ENCODE results near the gene FOXQ1.

The FOXQ1 gene

DNA sequence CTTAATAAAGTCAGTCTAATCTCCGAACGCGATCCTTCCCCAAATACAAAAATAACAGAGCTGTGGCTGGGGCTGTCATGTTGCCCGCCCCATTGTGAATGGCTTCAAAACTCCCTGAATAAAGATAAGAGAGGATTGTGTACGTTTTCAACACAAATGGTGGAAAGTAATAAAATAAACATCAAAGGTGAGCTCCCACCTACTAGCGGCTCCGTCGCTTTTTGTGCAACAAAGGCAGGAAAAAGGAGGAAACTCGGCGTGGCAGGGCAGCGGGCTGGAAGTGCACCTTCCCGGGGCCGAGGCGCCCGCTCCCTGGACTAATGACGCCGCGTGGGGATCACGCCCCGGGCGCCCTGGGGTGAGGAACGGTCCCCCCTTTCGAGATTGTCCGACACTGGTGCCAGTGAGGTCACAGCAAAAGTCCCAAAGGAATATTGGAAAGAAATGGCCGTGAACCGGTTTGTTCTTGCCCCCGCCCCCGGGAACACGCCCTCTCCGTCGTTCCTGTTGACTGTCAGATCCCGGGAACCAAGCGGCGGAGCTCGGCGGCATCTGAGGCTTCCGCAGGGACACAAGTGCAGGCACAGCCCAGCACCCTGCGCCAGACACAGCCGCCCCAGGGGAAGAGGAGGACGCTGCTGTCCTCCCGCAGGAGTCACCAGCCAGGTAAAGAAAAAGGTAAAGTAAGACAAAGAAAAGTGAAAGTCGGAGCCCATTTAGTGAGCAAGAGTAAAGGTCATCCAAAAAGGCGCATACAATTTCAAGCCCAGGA is 1.1 kb upstream of the FOXQ1 start:
- TF ChIP-seq, protein P1, sequence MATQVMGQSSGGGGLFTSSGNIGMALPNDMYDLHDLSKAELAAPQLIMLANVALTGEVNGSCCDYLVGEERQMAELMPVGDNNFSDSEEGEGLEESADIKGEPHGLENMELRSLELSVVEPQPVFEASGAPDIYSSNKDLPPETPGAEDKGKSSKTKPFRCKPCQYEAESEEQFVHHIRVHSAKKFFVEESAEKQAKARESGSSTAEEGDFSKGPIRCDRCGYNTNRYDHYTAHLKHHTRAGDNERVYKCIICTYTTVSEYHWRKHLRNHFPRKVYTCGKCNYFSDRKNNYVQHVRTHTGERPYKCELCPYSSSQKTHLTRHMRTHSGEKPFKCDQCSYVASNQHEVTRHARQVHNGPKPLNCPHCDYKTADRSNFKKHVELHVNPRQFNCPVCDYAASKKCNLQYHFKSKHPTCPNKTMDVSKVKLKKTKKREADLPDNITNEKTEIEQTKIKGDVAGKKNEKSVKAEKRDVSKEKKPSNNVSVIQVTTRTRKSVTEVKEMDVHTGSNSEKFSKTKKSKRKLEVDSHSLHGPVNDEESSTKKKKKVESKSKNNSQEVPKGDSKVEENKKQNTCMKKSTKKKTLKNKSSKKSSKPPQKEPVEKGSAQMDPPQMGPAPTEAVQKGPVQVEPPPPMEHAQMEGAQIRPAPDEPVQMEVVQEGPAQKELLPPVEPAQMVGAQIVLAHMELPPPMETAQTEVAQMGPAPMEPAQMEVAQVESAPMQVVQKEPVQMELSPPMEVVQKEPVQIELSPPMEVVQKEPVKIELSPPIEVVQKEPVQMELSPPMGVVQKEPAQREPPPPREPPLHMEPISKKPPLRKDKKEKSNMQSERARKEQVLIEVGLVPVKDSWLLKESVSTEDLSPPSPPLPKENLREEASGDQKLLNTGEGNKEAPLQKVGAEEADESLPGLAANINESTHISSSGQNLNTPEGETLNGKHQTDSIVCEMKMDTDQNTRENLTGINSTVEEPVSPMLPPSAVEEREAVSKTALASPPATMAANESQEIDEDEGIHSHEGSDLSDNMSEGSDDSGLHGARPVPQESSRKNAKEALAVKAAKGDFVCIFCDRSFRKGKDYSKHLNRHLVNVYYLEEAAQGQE (IDR thresholded peaks at IDR 0.05; ENCODE audit: insufficient read depth in 1 of 2, low read depth in 2 of 2, low read length in 2 of 2): no peak
- TF ChIP-seq SIN3A (IDR thresholded peaks at IDR 0.05; ENCODE audit: borderline replicate concordance, insufficient read depth, low read length) (no peak), TAF1 (IDR thresholded peaks at IDR 0.05; ENCODE audit: borderline replicate concordance, insufficient read depth, low read length) (no peak), POLR2AphosphoS5 (IDR thresholded peaks at IDR 0.05; ENCODE audit: low read depth, low read length) (no peak), FOXP2 (optimal IDR thresholded peaks at IDR 0.05; ENCODE audit: borderline replicate concordance, extremely low read depth, extremely low read length, insufficient read depth) (no peak)

DNA sequence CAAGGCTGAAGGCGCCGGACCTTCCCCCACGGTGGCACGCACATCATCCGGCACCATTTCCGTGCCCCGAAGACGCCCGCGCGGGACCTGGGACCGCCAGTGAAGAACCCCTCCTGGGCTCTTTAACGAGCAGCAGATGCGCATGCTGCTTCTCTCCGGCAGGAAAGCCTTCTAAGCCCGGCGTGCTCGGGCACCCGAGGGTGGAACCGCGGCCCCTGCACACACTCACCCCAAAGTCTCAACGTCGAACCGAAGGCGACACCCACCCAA is 240 bp downstream of the FOXQ1 start:
- no peak for TF ChIP-seq SIN3A (IDR thresholded peaks at IDR 0.05; ENCODE audit: borderline replicate concordance, insufficient read depth, low read length)
- TF ChIP-seq FOXP2 (optimal IDR thresholded peaks at IDR 0.05; ENCODE audit: borderline replicate concordance, extremely low read depth, extremely low read length, insufficient read depth): no peak
- no peak for TF ChIP-seq TAF1 (IDR thresholded peaks at IDR 0.05; ENCODE audit: borderline replicate concordance, insufficient read depth, low read length)
- no peak for TF ChIP-seq POLR2AphosphoS5 (IDR thresholded peaks at IDR 0.05; ENCODE audit: low read depth, low read length)
- TF ChIP-seq, protein P1 (IDR thresholded peaks at IDR 0.05; ENCODE audit: insufficient read depth in 1 of 2, low read depth in 2 of 2, low read length in 2 of 2): no peak

DNA sequence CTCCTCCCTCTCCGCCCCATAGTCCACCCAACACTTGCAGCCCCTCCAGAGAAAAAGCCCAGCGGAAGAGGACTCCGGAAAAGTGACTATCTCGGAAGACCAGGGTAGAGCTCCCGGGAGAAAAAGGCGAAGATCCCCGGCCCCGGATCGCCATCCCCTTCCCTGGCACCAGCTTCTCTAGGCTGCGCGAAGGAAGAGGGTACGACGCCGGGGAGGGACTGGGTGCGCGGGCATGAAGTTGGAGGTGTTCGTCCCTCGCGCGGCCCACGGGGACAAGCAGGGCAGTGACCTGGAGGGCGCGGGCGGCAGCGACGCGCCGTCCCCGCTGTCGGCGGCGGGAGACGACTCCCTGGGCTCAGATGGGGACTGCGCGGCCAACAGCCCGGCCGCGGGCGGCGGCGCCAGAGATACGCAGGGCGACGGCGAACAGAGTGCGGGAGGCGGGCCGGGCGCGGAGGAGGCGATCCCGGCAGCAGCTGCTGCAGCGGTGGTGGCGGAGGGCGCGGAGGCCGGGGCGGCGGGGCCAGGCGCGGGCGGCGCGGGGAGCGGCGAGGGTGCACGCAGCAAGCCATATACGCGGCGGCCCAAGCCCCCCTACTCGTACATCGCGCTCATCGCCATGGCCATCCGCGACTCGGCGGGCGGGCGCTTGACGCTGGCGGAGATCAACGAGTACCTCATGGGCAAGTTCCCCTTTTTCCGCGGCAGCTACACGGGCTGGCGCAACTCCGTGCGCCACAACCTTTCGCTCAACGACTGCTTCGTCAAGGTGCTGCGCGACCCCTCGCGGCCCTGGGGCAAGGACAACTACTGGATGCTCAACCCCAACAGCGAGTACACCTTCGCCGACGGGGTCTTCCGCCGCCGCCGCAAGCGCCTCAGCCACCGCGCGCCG is 822 bp downstream of the FOXQ1 start:
- TF ChIP-seq TAF1 (IDR thresholded peaks at IDR 0.05; ENCODE audit: borderline replicate concordance, insufficient read depth, low read length): no peak
- TF ChIP-seq FOXP2 (optimal IDR thresholded peaks at IDR 0.05; ENCODE audit: borderline replicate concordance, extremely low read depth, extremely low read length, insufficient read depth): no peak
- TF ChIP-seq, protein P1 (IDR thresholded peaks at IDR 0.05; ENCODE audit: insufficient read depth in 1 of 2, low read depth in 2 of 2, low read length in 2 of 2): no peak

DNA sequence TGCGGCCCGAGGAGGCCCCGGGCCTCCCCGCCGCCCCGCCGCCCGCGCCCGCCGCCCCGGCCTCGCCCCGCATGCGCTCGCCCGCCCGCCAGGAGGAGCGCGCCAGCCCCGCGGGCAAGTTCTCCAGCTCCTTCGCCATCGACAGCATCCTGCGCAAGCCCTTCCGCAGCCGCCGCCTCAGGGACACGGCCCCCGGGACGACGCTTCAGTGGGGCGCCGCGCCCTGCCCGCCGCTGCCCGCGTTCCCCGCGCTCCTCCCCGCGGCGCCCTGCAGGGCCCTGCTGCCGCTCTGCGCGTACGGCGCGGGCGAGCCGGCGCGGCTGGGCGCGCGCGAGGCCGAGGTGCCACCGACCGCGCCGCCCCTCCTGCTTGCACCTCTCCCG is 1.5 kb downstream of the FOXQ1 start:
- TF ChIP-seq FOXP2 (optimal IDR thresholded peaks at IDR 0.05; ENCODE audit: borderline replicate concordance, extremely low read depth, extremely low read length, insufficient read depth): no peak
- TF ChIP-seq, protein P1 (IDR thresholded peaks at IDR 0.05; ENCODE audit: insufficient read depth in 1 of 2, low read depth in 2 of 2, low read length in 2 of 2): no peak
- TF ChIP-seq POLR2AphosphoS5 (IDR thresholded peaks at IDR 0.05; ENCODE audit: low read depth, low read length): no peak
- TF ChIP-seq SIN3A (IDR thresholded peaks at IDR 0.05; ENCODE audit: borderline replicate concordance, insufficient read depth, low read length): no peak
- TF ChIP-seq TAF1 (IDR thresholded peaks at IDR 0.05; ENCODE audit: borderline replicate concordance, insufficient read depth, low read length): no peak
